HepG2 (cell line): ENCODE data around the gene CARMIL1. TPM values are rescaled to one million over a fixed set of nuclear protein-coding genes. Genes with fewer than 3 reads are reported as not detected.

Experiments
- ATAC-seq: fragments of 200-7000 bp; cut with Tn5 transposase; 3 replicates; pipeline ENCODE4 v1.9.1; 2020; ENCODE audit warnings: mild to moderate bottlenecking, moderate library complexity
- BruUV-seq: library from RNA; stranded (reverse); fragments of 400-500 nt; replicated peaks from 2 replicates; lab custom pipeline; 2021; lab: Mats Ljungman, UMichigan
- CTCF ChIA-PET: fragments of 300-600 bp; formaldehyde crosslinking; extraction: SDS; loops from one replicate; lab custom pipeline; 2021; ENCODE audit warnings: low total read pairs, inconsistent platforms, low intra/inter-chr PET ratio; lab: Yijun Ruan, JAX
- POLR2A ChIA-PET: fragments of 350-600 bp; sonication (Branson Sonifier 250); formaldehyde crosslinking; loops from one replicate; lab custom pipeline; 2020; ENCODE audit warnings: antibody characterized with exemption, inconsistent platforms; lab: Yijun Ruan, JAX
- DNase-seq: peaks from one replicate; pipeline ENCODE4 v3.0.0-alpha.2; 2015; ENCODE audit warnings: low spot score
- FAIRE-seq: peaks from 3 replicates; lab custom pipeline; 2011; peaks lifted over from hg19 to GRCh38; lab: Jason Lieb, UNC
- H2AFZ ChIP-seq: one replicate; pipeline ENCODE4 v1.6.1; 2011; ENCODE audit warnings: low read length, inconsistent platforms
- H3K27ac ChIP-seq: fragments of 300-600 bp; 3 replicates; pipeline ENCODE4 v1.8.0; 2011; ENCODE audit warnings: mixed run types, mild to moderate bottlenecking, mixed read lengths, low read length, inconsistent platforms; ENCODE audit not compliant: insufficient read depth; ENCODE audit errors: extremely low read length
- H3K27me3 ChIP-seq, 2 experiments: fragments of 200-600 bp in 1 of 2; 2 replicates in 1 of 2; 3 replicates in 1 of 2; pipeline versions ENCODE4 v1.6.0 to v1.8.0; 2011; ENCODE audit warnings: low read length in 2 of 2, mild to moderate bottlenecking in 2 of 2, moderate library complexity in 2 of 2, inconsistent platforms in 1 of 2; ENCODE audit not compliant: insufficient read depth in 2 of 2, control insufficient read depth in 1 of 2
- H3K36me3 ChIP-seq, 2 experiments: fragments of 200-600 bp in 1 of 2; replicated peaks in 1 of 2; 2 replicates in 1 of 2; 3 replicates in 1 of 2; pipeline versions ENCODE4 v1.5.1 to v1.8.0; 2011; ENCODE audit warnings: low read length in 2 of 2, inconsistent platforms in 1 of 2; ENCODE audit not compliant: insufficient read depth in 2 of 2, control insufficient read depth in 1 of 2
- H3K4me1 ChIP-seq: 2 replicates; pipeline ENCODE4 v1.5.1; 2012; ENCODE audit warnings: low read length, inconsistent platforms; ENCODE audit not compliant: insufficient read depth
- H3K4me2 ChIP-seq: 2 replicates; pipeline ENCODE4 v1.6.0; 2011; ENCODE audit warnings: low read depth, low read length, inconsistent platforms
- H3K4me3 ChIP-seq, 3 experiments: fragments of 200-600 bp in 1 of 3; sonication (generic), shearing (Covaris generic) in 1 of 3; replicated peaks in 1 of 3; 2 replicates each; pipeline ENCODE4 v1.5.1; 2011 to 2016; ENCODE audit warnings: low read length in 3 of 3, inconsistent platforms in 2 of 3, low read depth in 2 of 3, mild to moderate bottlenecking in 2 of 3, control low read depth in 1 of 3, mixed read lengths in 1 of 3; ENCODE audit not compliant: insufficient read depth in 1 of 3
- H3K79me2 ChIP-seq: one replicate; pipeline ENCODE4 v1.6.1; 2011; ENCODE audit warnings: low read length, inconsistent platforms; ENCODE audit not compliant: insufficient read depth
- H3K9ac ChIP-seq: 2 replicates; pipeline ENCODE4 v1.6.0; 2011; ENCODE audit warnings: mild to moderate bottlenecking, low read depth, low read length, inconsistent platforms; ENCODE audit not compliant: insufficient read depth
- H3K9me3 ChIP-seq: 2 replicates; pipeline ENCODE4 v1.5.1; 2012; ENCODE audit warnings: mild to moderate bottlenecking, low read length
- H4K20me1 ChIP-seq: 2 replicates; pipeline ENCODE4 v1.6.0; 2011; ENCODE audit warnings: inconsistent platforms, mild to moderate bottlenecking, low read length, moderate library complexity; ENCODE audit not compliant: insufficient read depth
- CC2D1A ChIP-seq: sonication (generic); formaldehyde crosslinking; IDR thresholded peaks from 2 replicates; pipeline ENCODE4 v1.8.1; 2023; ENCODE audit warnings: mild to moderate bottlenecking, missing genetic modification reagents
- FOXO1 ChIP-seq: sonication (generic); formaldehyde crosslinking; IDR thresholded peaks from 2 replicates; pipeline ENCODE4 v1.4.0; 2020; ENCODE audit warnings: missing genetic modification reagents
- GATAD1 ChIP-seq: IDR thresholded peaks from 2 replicates; pipeline ENCODE4 v1.6.1; 2016; ENCODE audit warnings: missing genetic modification reagents, missing compliant biosample characterization
- NCOA1 ChIP-seq: sonication (generic); formaldehyde crosslinking; IDR thresholded peaks from 2 replicates; pipeline ENCODE4 v1.9.0; 2021; ENCODE audit warnings: missing genetic modification reagents
- NR2F2 ChIP-seq: IDR thresholded peaks from 2 replicates; pipeline ENCODE4 v1.6.1; 2012; ENCODE audit warnings: low read depth, inconsistent platforms, borderline replicate concordance
- PCBP2 ChIP-seq: fragments of 200-400 bp; formaldehyde crosslinking; optimal IDR thresholded peaks from 2 replicates; pipeline ENCODE3; 2018; ENCODE audit warnings: low read length, low read depth; ENCODE audit not compliant: poor library complexity, severe bottlenecking
- RBAK ChIP-seq: sonication (generic); formaldehyde crosslinking; IDR thresholded peaks from 2 replicates; pipeline ENCODE4 v1.5.1; 2020; ENCODE audit warnings: mild to moderate bottlenecking, missing genetic modification reagents
- ZFAT ChIP-seq: sonication (generic); formaldehyde crosslinking; conservative IDR thresholded peaks from 2 replicates; pipeline ENCODE4 v1.8.1; 2023; ENCODE audit warnings: missing genetic modification reagents, inconsistent platforms
- ZNF280D ChIP-seq: sonication (generic); formaldehyde crosslinking; IDR thresholded peaks from 2 replicates; pipeline ENCODE4 v1.5.1; 2020; ENCODE audit warnings: mild to moderate bottlenecking, missing genetic modification reagents
- ZNF460 ChIP-seq: sonication (generic); formaldehyde crosslinking; IDR thresholded peaks from 2 replicates; pipeline ENCODE4 v1.5.1; 2020; ENCODE audit warnings: missing genetic modification reagents, mild to moderate bottlenecking, borderline replicate concordance
- ZSCAN9 ChIP-seq: IDR thresholded peaks from 2 replicates; pipeline ENCODE4 v1.6.1; 2016; ENCODE audit warnings: borderline replicate concordance
- WGBS: methylation state at CpG from one replicate; pipeline ENCODE4 v1.1.6; 2017; ENCODE audit warnings: low lambda C conversion rate; 5-methylcytosine and 5-hydroxymethylcytosine counted together
- in situ Hi-C: cut with HindIII; loops from 2 replicates; pipeline ENCODE4 v1.10.0; 2017; ENCODE audit warnings: low pct_unique_long_range_greater_than_20kb; ENCODE audit not compliant: extremely low pct_ligation_motif_present
- intact Hi-C: fragments of 100-400 bp; cut with micrococcal nuclease; formaldehyde crosslinking; loops from one replicate; pipeline ENCODE4 v1.10.0; 2022; ENCODE audit not compliant: unreplicated experiment
- polyA plus RNA-seq, 8 experiments: library from polyadenylated mRNA; depleted of rRNA in 3 of 8; stranded (reverse) in 7 of 8; unstranded in 1 of 8; fragments of >200 nt; fragmentation: Illumina TruSeq in 4 of 8; extraction: Trizol in 4 of 8; gene quantifications; 2 replicates each; pipeline versions ENCODE4 v1.2.1 to v1.2.3, GENCODE V29; 2011 to 2016; ENCODE audit warnings: low read depth in 4 of 8, missing spikeins in 1 of 8, mixed read lengths in 1 of 8; ENCODE audit not compliant: insufficient read depth in 1 of 8
- total RNA-seq, 5 experiments: library from RNA; depleted of rRNA; stranded (reverse); fragments of >200 nt; fragmentation: Illumina TruSeq; extraction: Trizol; gene quantifications; 2 replicates each; pipeline ENCODE4 v1.2.3, GENCODE V29; 2016; ENCODE audit warnings: low read depth in 1 of 5
- TF ChIP-seq, protein P1 (sequence below): sonication (generic); formaldehyde crosslinking; IDR thresholded peaks from 2 replicates; pipeline ENCODE4 v1.4.0; 2020; ENCODE audit warnings: missing genetic modification reagents, borderline replicate concordance

The CARMIL1 gene
- total and polyA plus RNA-seq, 2 of the 13 experiments (the other 11 are each of a cell fraction or from before 2014, with no cell fraction given), result 1.8 to 2.6 TPM

- no peak for DNase-seq
- Histone ChIP-seq H3K4me3 (no peak overlapping the region), H3K79me2 (no peaks in the 10 kb centered on the region), H3K4me2 (no peak overlapping the region), H3K27me3 (no peaks in the 10 kb centered on the region), H3K9ac (no peak overlapping the region), H3K9me3 (no peaks in the 10 kb centered on the region), H2AFZ (no peak overlapping the region), H3K27ac (no peak overlapping the region), H4K20me1 (no peaks in the 10 kb centered on the region), H3K4me1 (no peaks in the 10 kb centered on the region), H3K36me3 (no peaks in the 10 kb centered on the region)
- no peak for FAIRE-seq
- no peak for ATAC-seq
- TF ChIP-seq ZFAT (CRISPR knock-in tag) (no peak), ZSCAN9 (CRISPR knock-in tag) (no peak), ZNF460 (no peak), FOXO1 (CRISPR knock-in tag) (no peak)
- WGBS, result 83% methylated on average over 3 of the region's 3 CpGs
- POLR2A ChIA-PET, result no interaction called here
- CTCF ChIA-PET, result no interaction called here
- intact Hi-C loops (no loop called here), in situ Hi-C loops (no loop called here)
- no TSS peak for BruUV-seq
These were observed 54.3 kb downstream of the CARMIL1 start for GRCh38 chr6:25333471-25333870.

- no peak overlapping the region for H3K9ac ChIP-seq
- no peaks in the 10 kb centered on the region for H3K9me3 ChIP-seq
- TF ChIP-seq GATAD1 (CRISPR knock-in tag), result no peak
- no peak for TF ChIP-seq ZNF280D (CRISPR knock-in tag)
- no peak for TF ChIP-seq CC2D1A (CRISPR knock-in tag)
- no peak for TF ChIP-seq NCOA1 (CRISPR knock-in tag)
- TF ChIP-seq PCBP2, result no peak
- TF ChIP-seq ZSCAN9 (CRISPR knock-in tag), result no peak
- no peak for TF ChIP-seq NR2F2
- TF ChIP-seq, protein P1, sequence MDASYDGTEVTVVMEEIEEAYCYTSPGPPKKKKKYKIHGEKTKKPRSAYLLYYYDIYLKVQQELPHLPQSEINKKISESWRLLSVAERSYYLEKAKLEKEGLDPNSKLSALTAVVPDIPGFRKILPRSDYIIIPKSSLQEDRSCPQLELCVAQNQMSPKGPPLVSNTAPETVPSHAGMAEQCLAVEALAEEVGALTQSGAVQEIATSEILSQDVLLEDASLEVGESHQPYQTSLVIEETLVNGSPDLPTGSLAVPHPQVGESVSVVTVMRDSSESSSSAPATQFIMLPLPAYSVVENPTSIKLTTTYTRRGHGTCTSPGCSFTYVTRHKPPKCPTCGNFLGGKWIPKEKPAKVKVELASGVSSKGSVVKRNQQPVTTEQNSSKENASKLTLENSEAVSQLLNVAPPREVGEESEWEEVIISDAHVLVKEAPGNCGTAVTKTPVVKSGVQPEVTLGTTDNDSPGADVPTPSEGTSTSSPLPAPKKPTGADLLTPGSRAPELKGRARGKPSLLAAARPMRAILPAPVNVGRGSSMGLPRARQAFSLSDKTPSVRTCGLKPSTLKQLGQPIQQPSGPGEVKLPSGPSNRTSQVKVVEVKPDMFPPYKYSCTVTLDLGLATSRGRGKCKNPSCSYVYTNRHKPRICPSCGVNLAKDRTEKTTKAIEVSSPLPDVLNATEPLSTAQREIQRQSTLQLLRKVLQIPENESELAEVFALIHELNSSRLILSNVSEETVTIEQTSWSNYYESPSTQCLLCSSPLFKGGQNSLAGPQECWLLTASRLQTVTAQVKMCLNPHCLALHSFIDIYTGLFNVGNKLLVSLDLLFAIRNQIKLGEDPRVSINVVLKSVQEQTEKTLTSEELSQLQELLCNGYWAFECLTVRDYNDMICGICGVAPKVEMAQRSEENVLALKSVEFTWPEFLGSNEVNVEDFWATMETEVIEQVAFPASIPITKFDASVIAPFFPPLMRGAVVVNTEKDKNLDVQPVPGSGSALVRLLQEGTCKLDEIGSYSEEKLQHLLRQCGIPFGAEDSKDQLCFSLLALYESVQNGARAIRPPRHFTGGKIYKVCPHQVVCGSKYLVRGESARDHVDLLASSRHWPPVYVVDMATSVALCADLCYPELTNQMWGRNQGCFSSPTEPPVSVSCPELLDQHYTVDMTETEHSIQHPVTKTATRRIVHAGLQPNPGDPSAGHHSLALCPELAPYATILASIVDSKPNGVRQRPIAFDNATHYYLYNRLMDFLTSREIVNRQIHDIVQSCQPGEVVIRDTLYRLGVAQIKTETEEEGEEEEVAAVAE (CRISPR knock-in tag), result no peak
- no peak for TF ChIP-seq RBAK (CRISPR knock-in tag)
- no peak overlapping the region for H3K4me3 ChIP-seq
- ChIA-PET CTCF (no interaction called here), POLR2A (no interaction called here)
- intact Hi-C loops (no loop called here), in situ Hi-C loops (no loop called here)
- BruUV-seq, result no TSS peak
- DNase-seq (no peak), ATAC-seq (no peak), FAIRE-seq (no peak)
- H3K4me2 ChIP-seq, result no peak overlapping the region
- H4K20me1 ChIP-seq, result no peaks in the 10 kb centered on the region
- no peaks in the 10 kb centered on the region for H3K36me3 ChIP-seq
- H3K79me2 ChIP-seq, result no peaks in the 10 kb centered on the region
- H3K27me3 ChIP-seq, result no peaks in the 10 kb centered on the region
- H3K4me1 ChIP-seq, result no peaks in the 10 kb centered on the region
- H2AFZ ChIP-seq, result no peak overlapping the region
- 43% methylated on average over 4 of the region's 4 CpGs for WGBS
- no peak overlapping the region for H3K27ac ChIP-seq
These were observed 55.6 kb downstream of the CARMIL1 start for GRCh38 chr6:25334793-25335192.
